SKM-1 treated with dmso at 0.1 percent for 144 hours (cell line): ENCODE measurements around the gene SERPINA3.
"Not testable (repeated sequence)": the region's sequence is repeated elsewhere in the genome, so short reads cannot be mapped to it uniquely, and the experiment has no call there.

Source experiments
- DNase-seq: peaks from one replicate; lab custom pipeline; 2025; ENCODE audit not compliant: unreplicated experiment; lab: John Stamatoyannopoulos, UW

SERPINA3 gene

GRCh38 chr14:94612174-94612573 lies at the start of gene SERPINA3:
TSS of gene SERPINA3 (plus strand) at chr14:94612391. CDS start at chr14:94614442, 2,051 bp downstream.
- no peak for DNase-seq

- DNase-seq, result no peak
Measured at GRCh38 chr14:94562941-94563883, 49.0 kb upstream of the SERPINA3 start.

- no peak for DNase-seq
Measured at GRCh38 chr14:94564381-94564780, 47.8 kb upstream of the SERPINA3 start.

- no peak for DNase-seq
Measured at GRCh38 chr14:94568186-94568585, 44.0 kb upstream of the SERPINA3 start.

- DNase-seq, result no peak
Measured at GRCh38 chr14:94569381-94570001, 42.7 kb upstream of the SERPINA3 start.

GRCh38 chr14:94570002-94570400 lies 42.2 kb upstream of the SERPINA3 start:
- no peak for DNase-seq

- DNase-seq, result no peak
Measured at GRCh38 chr14:94570440-94570839, 41.8 kb upstream of the SERPINA3 start.

GRCh38 chr14:94571395-94571794 lies 40.8 kb upstream of the SERPINA3 start:
- no peak for DNase-seq

- DNase-seq, result no peak
Measured at GRCh38 chr14:94571950-94572349, 40.2 kb upstream of the SERPINA3 start.

GRCh38 chr14:94572637-94573303 lies 39.4 kb upstream of the SERPINA3 start:
- no peak for DNase-seq

- DNase-seq, result no peak
Measured at GRCh38 chr14:94573475-94574277, 38.5 kb upstream of the SERPINA3 start.

GRCh38 chr14:94574336-94574735 lies 37.9 kb upstream of the SERPINA3 start:
- DNase-seq, result no peak

GRCh38 chr14:94575730-94576585 lies 36.2 kb upstream of the SERPINA3 start:
- DNase-seq, result no peak

- not testable (repeated sequence) for DNase-seq
Measured at GRCh38 chr14:94577472-94577871, 34.7 kb upstream of the SERPINA3 start.

GRCh38 chr14:94578712-94579111 lies 33.5 kb upstream of the SERPINA3 start:
- DNase-seq, result no peak

- DNase-seq, result no peak
Measured at GRCh38 chr14:94581127-94581999, 30.8 kb upstream of the SERPINA3 start, which contains the start of gene SERPINA5. TSS of gene SERPINA5 (plus strand) at chr14:94581426. CDS start at chr14:94587363, 5,937 bp downstream.

- DNase-seq, result no peak
Measured at GRCh38 chr14:94582199-94582750, 29.9 kb upstream of the SERPINA3 start.

- no peak for DNase-seq
Measured at GRCh38 chr14:94582851-94583250, 29.3 kb upstream of the SERPINA3 start.

- no peak for DNase-seq
Measured at GRCh38 chr14:94583557-94583956, 28.6 kb upstream of the SERPINA3 start.
